Fibroblast of the aortic adventitia (primary cell): Measurements from ENCODE around the gene ZFP14. TPM values are rescaled to one million over a fixed set of nuclear protein-coding genes. Genes with fewer than 3 reads are reported as not detected.

Experiments used
- DNase-seq: peaks from one replicate; pipeline ENCODE4 v3.0.0-alpha.2; 2010; ENCODE audit warnings: low read depth
- H3K4me3 ChIP-seq: 2 replicates; pipeline ENCODE4 v1.5.1; 2011; ENCODE audit warnings: low read depth, mild to moderate bottlenecking, control low read depth, low read length, moderate library complexity
- total RNA-seq: library from RNA; depleted of rRNA; stranded (reverse); fragments of >200 nt; gene quantifications from 2 replicates; pipeline ENCODE4 v1.2.3, GENCODE V29; 2012; ENCODE audit warnings: low replicate concordance
- TF ChIP-seq, protein P1 (sequence below): IDR thresholded peaks from 2 replicates; pipeline ENCODE4 v1.5.1; 2011; ENCODE audit warnings: mild to moderate bottlenecking, low read length, control low read depth, inconsistent platforms; ENCODE audit not compliant: insufficient read depth

ZFP14 gene
- total RNA-seq, 1 donor = 3.2 TPM

DNA sequence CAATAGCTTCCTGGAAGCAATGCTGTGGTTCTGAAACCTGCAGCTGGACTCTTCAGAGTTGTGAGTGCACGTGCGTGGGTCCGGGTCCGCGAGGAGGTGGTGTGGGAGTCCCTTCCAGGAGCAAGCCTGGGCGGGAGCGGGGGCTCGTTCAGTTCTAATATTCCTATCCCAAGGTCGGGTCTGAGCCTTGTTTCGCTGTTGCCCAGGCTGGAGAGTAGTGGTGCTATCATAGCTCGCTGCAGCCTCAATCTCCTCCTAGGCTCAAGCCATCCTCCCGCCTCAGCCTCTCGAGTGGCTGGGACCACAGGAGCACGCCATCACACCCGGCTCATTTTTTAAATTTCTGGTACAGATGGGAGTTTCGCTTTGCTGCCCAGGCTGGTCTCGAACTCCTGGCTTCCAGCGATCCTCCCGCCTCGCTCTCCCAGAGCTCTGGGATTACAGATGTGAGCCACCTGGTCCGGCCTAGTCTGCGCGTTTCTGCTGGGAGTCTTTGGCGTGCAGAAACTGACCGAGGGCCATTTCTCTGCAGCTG lies 38.8 kb upstream of the ZFP14 start:
- peak overlapping the region; percentile 68 for H3K4me3 ChIP-seq
- TF ChIP-seq, protein P1, sequence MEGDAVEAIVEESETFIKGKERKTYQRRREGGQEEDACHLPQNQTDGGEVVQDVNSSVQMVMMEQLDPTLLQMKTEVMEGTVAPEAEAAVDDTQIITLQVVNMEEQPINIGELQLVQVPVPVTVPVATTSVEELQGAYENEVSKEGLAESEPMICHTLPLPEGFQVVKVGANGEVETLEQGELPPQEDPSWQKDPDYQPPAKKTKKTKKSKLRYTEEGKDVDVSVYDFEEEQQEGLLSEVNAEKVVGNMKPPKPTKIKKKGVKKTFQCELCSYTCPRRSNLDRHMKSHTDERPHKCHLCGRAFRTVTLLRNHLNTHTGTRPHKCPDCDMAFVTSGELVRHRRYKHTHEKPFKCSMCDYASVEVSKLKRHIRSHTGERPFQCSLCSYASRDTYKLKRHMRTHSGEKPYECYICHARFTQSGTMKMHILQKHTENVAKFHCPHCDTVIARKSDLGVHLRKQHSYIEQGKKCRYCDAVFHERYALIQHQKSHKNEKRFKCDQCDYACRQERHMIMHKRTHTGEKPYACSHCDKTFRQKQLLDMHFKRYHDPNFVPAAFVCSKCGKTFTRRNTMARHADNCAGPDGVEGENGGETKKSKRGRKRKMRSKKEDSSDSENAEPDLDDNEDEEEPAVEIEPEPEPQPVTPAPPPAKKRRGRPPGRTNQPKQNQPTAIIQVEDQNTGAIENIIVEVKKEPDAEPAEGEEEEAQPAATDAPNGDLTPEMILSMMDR = no peak
- no peak for DNase-seq

DNA sequence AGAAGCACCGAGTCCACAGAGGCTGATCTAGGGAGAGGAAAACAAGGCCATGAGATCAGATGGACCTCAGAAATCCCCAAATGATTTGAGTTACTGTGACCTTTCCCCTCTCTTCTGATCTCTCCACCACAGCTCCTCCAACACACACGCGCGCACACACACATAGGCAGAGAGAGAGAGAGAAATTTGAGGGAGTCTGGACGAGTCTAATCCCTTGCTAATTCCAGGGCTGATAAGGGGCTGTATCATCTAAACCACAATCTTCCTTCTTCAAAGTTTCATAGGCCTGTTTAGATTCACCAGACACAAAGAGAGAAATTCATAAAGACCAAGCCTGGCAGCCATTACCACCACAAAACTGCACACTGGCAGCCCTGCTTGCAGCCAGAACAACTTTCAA lies 30.8 kb upstream of the ZFP14 start:
- peak; percentile 3 for DNase-seq
- TF ChIP-seq, protein P1 = no peak
- no peak overlapping the region for H3K4me3 ChIP-seq

DNA sequence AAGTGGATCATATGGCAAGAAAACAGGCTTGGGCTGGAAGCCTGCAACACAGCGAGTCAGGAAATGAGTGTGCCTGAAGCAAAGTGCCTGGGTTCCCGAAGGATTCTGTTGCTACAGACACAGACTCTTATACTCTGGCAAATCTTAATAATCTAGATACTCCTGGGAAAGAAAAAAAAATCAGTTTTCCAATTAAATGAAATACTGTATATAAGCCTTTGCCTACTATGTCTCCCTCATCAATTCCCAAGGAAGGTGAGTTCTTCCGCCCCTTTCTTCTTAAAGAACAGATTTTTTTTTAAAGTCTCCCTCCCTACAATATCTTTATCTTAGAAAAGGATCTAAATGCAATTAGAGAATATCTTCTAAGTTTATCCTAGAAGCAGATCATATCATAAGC lies 29.1 kb upstream of the ZFP14 start:
- DNase-seq = no peak
- TF ChIP-seq, protein P1 = no peak
- no peak overlapping the region for H3K4me3 ChIP-seq

DNA sequence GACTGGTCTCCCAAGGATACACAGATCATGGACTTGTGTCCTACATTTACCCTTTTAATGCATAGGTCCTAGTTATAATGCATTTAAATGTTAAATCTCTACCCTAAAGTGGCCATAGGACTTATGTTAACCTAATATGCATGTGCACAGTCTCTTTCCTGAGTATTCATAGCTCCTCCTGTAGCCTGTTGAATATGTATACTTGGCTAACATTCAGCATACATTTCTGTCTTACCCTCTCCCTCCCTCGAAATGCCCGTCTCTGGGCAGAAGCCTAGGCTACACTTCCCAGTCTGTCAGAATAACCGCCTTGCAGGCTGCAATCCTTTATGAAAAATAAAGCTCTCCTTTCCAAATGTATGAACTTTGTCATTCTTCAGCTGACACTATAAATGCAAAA lies 25.5 kb upstream of the ZFP14 start:
- no peak for DNase-seq
- H3K4me3 ChIP-seq = no peak overlapping the region
- TF ChIP-seq, protein P1 = no peak

DNA sequence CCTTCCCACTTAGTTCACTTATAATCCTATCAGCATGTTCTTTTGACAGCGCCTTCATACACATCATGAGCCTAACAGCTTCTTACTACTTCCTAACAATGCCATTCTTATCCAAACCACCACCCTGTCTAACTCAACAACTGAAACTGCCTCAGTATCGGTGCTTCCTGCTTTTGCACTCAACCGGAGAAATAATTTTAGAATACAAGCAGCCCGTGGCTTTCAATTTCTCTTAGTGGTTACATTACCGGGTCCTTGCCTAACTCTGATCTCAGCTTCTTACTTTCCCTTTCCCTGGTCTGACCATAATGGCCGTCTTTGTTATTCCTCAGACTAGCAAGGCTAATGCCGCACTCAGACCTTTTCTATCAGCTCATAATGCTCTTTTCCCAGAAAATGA lies 22.5 kb upstream of the ZFP14 start:
- TF ChIP-seq, protein P1 = no peak
- no peak overlapping the region for H3K4me3 ChIP-seq
- no peak for DNase-seq

DNA sequence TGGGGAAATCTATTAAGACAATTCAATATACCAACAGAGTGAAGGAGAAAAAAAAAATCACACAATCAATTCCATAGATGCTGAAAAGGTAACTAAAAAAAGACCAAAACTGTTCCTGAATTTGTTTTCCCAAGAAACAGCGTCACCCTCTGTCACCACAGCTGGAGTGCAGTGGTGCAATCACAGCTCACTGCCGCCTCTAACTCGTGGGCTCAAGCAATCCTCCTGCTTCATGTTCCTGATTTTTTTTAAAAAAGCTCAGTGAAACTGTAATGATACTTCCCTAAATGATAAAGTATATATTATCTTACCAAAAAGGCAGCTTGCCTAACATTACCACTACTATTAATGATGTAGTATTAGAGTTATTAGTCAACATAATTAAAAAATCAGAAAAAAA lies 19.6 kb upstream of the ZFP14 start:
- TF ChIP-seq, protein P1 = no peak
- H3K4me3 ChIP-seq = no peak overlapping the region
- no peak for DNase-seq
